MG63 (cell line): ENCODE data around the gene HSPD1. TPM values are rescaled to one million over a fixed set of nuclear protein-coding genes. Genes with fewer than 3 reads are reported as not detected.
"Not testable (repeated sequence)": the region's sequence is repeated elsewhere in the genome, so short reads cannot be mapped to it uniquely, and the experiment has no call there.

Experiments used
- DNase-seq: peaks from one replicate; pipeline ENCODE4 v3.0.0-alpha.2; 2020
- H3K27me3 ChIP-seq: fragments of 250-450 bp; sonication (Bioruptor Pico); 2 replicates; pipeline ENCODE4 v1.5.1; 2020; ENCODE audit warnings: mild to moderate bottlenecking, moderate library complexity
- H3K36me3 ChIP-seq: fragments of 250-450 bp; sonication (Bioruptor Pico); 2 replicates; pipeline ENCODE4 v1.5.1; 2020; ENCODE audit warnings: mild to moderate bottlenecking, moderate library complexity
- H3K4me3 ChIP-seq: fragments of 250-450 bp; sonication (Bioruptor Pico); 2 replicates; pipeline ENCODE4 v1.5.1; 2020; ENCODE audit warnings: mild to moderate bottlenecking, moderate library complexity
- H3K9me3 ChIP-seq: fragments of 250-450 bp; sonication (Bioruptor Pico); 2 replicates; pipeline ENCODE4 v1.5.1; 2020; ENCODE audit warnings: mild to moderate bottlenecking, moderate library complexity
- total RNA-seq: library from RNA; depleted of rRNA; stranded (reverse); fragments of >200 nt; shearing (Covaris generic); gene quantifications from 2 replicates; pipeline ENCODE4 v1.2.3, GENCODE V29; 2014; ENCODE audit warnings: low replicate concordance

The HSPD1 gene
- total RNA-seq, 1 experiment from 2014 or later = 130 TPM

- Histone ChIP-seq H3K4me3 (peak overlapping the region; percentile 79), H3K27me3 (no peaks in the 10 kb centered on the region), H3K36me3 (peaks cover 87% of the 10 kb centered on the region), H3K9me3 (no peaks in the 10 kb centered on the region)
- DNase-seq = no peak
Measured at GRCh38 chr2:197500503-197501131, 977 bp upstream of the HSPD1 start.

GRCh38 chr2:197498937-197499593 lies 575 bp downstream of the HSPD1 start:
- peak; percentile 62 for DNase-seq
- Histone ChIP-seq H3K27me3 (no peaks in the 10 kb centered on the region), H3K4me3 (peak overlapping the region; percentile 79), H3K36me3 (peaks cover 89% of the 10 kb centered on the region), H3K9me3 (no peaks in the 10 kb centered on the region)

GRCh38 chr2:197498235-197498936 lies 1.3 kb downstream of the HSPD1 start:
- H3K36me3 ChIP-seq = peaks cover 90% of the 10 kb centered on the region
- no peak for DNase-seq
- H3K27me3 ChIP-seq = no peaks in the 10 kb centered on the region
- no peaks in the 10 kb centered on the region for H3K9me3 ChIP-seq
- H3K4me3 ChIP-seq = peak overlapping the region; percentile 79

GRCh38 chr2:197497326-197497725 lies 2.3 kb downstream of the HSPD1 start:
- H3K36me3 ChIP-seq = peaks cover 90% of the 10 kb centered on the region
- no peaks in the 10 kb centered on the region for H3K9me3 ChIP-seq
- peak overlapping the region; percentile 79 for H3K4me3 ChIP-seq
- no peaks in the 10 kb centered on the region for H3K27me3 ChIP-seq
- DNase-seq = no peak

GRCh38 chr2:197496695-197497094 lies 2.9 kb downstream of the HSPD1 start:
- no peaks in the 10 kb centered on the region for H3K9me3 ChIP-seq
- H3K27me3 ChIP-seq = no peaks in the 10 kb centered on the region
- no peak for DNase-seq
- H3K36me3 ChIP-seq = peaks cover 90% of the 10 kb centered on the region
- peak overlapping the region; percentile 79 for H3K4me3 ChIP-seq

GRCh38 chr2:197495433-197496134 lies 4.1 kb downstream of the HSPD1 start:
- Histone ChIP-seq H3K27me3 (no peaks in the 10 kb centered on the region), H3K4me3 (peak overlapping the region; percentile 79), H3K9me3 (no peaks in the 10 kb centered on the region), H3K36me3 (peaks cover 90% of the 10 kb centered on the region)
- no peak for DNase-seq

- no peak for DNase-seq
- Histone ChIP-seq H3K36me3 (peaks cover 76% of the 10 kb centered on the region), H3K27me3 (no peaks in the 10 kb centered on the region), H3K4me3 (no peak overlapping the region), H3K9me3 (peaks cover 7% of the 10 kb centered on the region)
Measured at GRCh38 chr2:197487385-197487784, 12.3 kb downstream of the HSPD1 start.

GRCh38 chr2:197486175-197486574 lies 13.5 kb downstream of the HSPD1 start:
- DNase-seq = no peak
- H3K36me3 ChIP-seq = peaks cover 64% of the 10 kb centered on the region
- no peaks in the 10 kb centered on the region for H3K27me3 ChIP-seq
- no peak overlapping the region for H3K4me3 ChIP-seq
- H3K9me3 ChIP-seq = peaks cover 7% of the 10 kb centered on the region

GRCh38 chr2:197484248-197484647 lies 15.4 kb downstream of the HSPD1 start:
- H3K27me3 ChIP-seq, H3K4me3 ChIP-seq, H3K9me3 ChIP-seq, DNase-seq: not testable (repeated sequence)
- peaks cover 45% of the 10 kb centered on the region for H3K36me3 ChIP-seq

- Histone ChIP-seq H3K36me3 (peaks cover 20% of the 10 kb centered on the region), H3K27me3 (no peaks in the 10 kb centered on the region), H3K9me3 (peaks cover 5% of the 10 kb centered on the region), H3K4me3 (no peak overlapping the region)
- DNase-seq = no peak
Measured at GRCh38 chr2:197480165-197481036, 19.2 kb downstream of the HSPD1 start.

- H3K36me3 ChIP-seq = peaks cover 30% of the 10 kb centered on the region
- H3K4me3 ChIP-seq = no peak overlapping the region
- no peaks in the 10 kb centered on the region for H3K27me3 ChIP-seq
- no peak for DNase-seq
- H3K9me3 ChIP-seq = no peaks in the 10 kb centered on the region
Measured at GRCh38 chr2:197477797-197478196, 21.8 kb downstream of the HSPD1 start.

- H3K36me3 ChIP-seq = peaks cover 65% of the 10 kb centered on the region
- no peak for DNase-seq
- no peaks in the 10 kb centered on the region for H3K9me3 ChIP-seq
- H3K27me3 ChIP-seq = no peaks in the 10 kb centered on the region
- H3K4me3 ChIP-seq = no peak overlapping the region
Measured at GRCh38 chr2:197472166-197472565, 27.5 kb downstream of the HSPD1 start.

GRCh38 chr2:197464175-197464574 lies 35.5 kb downstream of the HSPD1 start:
- Histone ChIP-seq H3K4me3 (no peak overlapping the region), H3K36me3 (peaks cover 68% of the 10 kb centered on the region), H3K27me3 (no peaks in the 10 kb centered on the region), H3K9me3 (no peaks in the 10 kb centered on the region)
- no peak for DNase-seq

GRCh38 chr2:197461057-197461456 lies 38.6 kb downstream of the HSPD1 start:
- no peaks in the 10 kb centered on the region for H3K9me3 ChIP-seq
- peaks cover 50% of the 10 kb centered on the region for H3K36me3 ChIP-seq
- no peaks in the 10 kb centered on the region for H3K27me3 ChIP-seq
- H3K4me3 ChIP-seq = no peak overlapping the region
- peak; percentile 16 for DNase-seq

GRCh38 chr2:197460649-197461048 lies 39.0 kb downstream of the HSPD1 start:
- no peak for DNase-seq
- Histone ChIP-seq H3K36me3 (peaks cover 46% of the 10 kb centered on the region), H3K9me3 (no peaks in the 10 kb centered on the region), H3K4me3 (no peak overlapping the region), H3K27me3 (no peaks in the 10 kb centered on the region)

GRCh38 chr2:197455428-197455827 lies 44.2 kb downstream of the HSPD1 start:
- DNase-seq = no peak
- no peaks in the 10 kb centered on the region for H3K27me3 ChIP-seq
- 0 out of 2 replicates have a peak, but pooled peaks cover 3% of the 10 kb centered on the region for H3K9me3 ChIP-seq
- no peak overlapping the region for H3K4me3 ChIP-seq
- peaks cover 14% of the 10 kb centered on the region for H3K36me3 ChIP-seq
